HG03135 (cell line): ENCODE data around the gene FAM228A.

ENCODE experiments used
- ATAC-seq: cut with Tn5 transposase; IDR thresholded peaks from one replicate; pipeline ENCODE4 v1.9.1; 2021; ENCODE audit warnings: mild to moderate bottlenecking, moderate library complexity; ENCODE audit not compliant: unreplicated experiment

Gene FAM228A

DNA sequence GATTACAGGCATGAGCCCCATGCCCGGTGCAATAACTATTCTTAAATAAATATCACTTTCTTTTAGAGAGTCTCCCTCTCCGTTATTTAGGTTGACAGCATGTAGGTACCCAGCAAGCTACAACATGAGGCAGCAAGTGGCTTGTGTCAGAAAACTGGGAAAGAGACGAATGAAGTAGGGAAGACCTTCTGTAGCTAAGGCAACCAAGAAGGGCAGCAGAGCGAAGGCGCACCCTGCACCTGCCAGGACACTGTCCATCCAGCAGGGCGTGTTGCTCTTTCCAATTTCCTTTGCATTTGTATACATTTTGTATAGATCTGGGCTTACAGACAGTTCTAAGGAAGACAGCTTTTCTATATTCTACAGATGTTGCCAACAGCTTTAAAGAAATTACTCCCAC, 48.1 kb downstream of the FAM228A start:
- no peak for ATAC-seq

DNA sequence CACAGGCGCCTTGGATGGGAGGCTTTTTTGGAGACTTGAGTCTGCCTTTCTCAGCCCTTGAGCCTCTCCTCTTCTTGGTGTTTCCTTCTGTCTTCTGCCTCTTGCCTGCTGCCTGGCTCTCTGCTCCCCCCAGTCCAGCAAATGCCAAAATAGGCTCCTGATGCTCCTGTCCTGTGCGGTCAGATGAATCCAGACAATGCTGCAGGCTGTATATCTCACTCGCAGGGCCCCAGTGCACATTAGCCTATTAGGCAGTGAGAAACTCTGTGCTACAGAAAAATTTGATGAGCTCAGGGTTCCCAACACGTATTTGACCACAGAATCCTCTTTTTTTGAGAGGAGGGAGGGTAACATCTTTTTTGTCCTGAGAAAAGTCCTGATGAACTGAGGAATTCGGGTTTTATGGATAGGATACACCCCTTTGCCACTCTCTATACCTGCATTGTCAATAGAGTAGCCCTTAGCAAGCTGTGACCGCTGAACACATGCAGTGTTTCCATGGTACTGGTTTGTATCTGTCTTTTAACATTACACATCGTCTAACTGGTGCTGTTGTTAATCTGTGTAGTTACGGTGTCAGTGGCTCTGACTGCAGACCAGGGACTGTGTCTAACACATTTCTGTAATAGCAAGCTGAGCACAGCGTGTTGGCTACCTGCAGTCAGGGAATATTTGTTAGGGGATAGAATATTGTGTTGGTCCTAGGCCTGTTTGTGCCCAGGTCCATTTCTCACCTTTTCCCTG, 50.8 kb downstream of the FAM228A start:
- ATAC-seq, result no peak

DNA sequence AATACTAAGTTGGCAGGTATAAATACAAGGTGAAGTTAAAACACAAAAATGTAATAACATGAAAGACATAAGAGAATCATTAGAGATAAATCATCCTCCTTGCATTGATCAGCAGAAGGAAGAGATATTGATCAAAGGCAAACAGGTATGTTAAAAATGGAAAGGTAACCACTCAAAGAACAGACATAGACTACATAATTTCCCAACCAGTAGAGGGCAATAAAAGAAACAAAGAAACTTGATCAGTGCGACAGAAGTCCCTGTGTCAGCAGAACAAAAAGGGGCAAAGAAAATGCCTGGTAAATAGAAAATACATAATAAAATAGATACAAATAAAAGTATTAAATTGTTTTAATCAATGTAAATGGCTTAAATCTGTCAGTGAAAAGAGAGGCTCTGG, 53.6 kb downstream of the FAM228A start:
- ATAC-seq, result no peak

DNA sequence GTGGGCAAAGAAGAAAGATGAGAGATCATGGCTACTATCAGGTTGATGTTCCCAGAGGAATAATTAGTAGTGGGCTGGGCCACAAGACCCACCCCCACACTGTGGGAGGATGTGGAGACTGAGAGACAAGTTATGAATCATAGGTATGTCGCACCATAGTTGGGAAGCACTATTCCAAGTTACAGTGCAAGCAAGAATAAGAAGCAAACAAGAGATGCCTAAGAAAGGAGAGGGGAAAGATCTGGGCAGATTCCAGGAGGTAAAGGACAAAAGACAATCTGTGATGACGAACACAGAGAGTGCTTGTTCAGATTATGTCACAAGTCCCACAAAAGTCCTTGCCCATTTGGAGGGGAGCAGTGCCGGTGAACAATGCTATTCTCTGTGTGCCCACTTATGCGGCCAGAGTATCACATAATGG, 56.6 kb downstream of the FAM228A start:
- ATAC-seq, result no peak

GRCh38 chr2:24233321-24233720, 58.5 kb downstream of the FAM228A start:
- no peak for ATAC-seq

DNA sequence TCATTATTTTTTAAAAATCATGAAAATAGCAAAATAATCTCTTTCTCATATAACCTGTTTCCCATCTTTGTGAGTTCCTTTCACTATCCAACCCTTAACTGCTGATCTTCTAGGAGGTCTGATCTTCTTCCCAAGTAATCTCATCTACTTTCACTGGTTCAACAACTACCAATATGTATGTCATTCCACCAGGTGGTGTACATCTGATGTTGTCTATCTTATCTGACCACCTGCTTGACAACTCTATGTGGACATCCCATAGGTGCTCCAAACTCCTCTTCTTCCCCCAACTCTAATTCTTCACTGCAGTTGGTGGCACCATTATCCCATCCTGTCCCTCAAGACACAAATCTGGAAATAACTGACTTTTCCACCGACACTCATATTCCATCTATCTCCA, 62.5 kb downstream of the FAM228A start:
- no peak for ATAC-seq

DNA sequence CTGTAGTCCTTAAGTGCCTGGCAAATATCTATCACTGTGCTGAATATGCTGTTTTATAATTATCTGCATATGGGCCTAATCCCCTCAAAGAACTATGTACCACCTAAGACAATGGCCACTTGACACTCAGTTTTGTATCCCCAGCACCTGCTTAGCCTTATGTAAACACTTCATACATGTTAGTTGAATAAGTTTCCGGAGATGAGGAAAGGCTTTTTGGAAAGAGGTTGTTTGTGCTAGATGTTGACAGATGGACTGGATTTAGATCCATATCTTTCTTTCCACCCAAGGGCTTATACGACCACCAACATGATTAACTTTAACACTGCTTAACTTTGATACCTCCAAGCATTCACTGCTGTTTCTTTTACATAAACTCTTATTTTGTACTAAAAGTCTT, 63.3 kb downstream of the FAM228A start:
- ATAC-seq, result no peak

DNA sequence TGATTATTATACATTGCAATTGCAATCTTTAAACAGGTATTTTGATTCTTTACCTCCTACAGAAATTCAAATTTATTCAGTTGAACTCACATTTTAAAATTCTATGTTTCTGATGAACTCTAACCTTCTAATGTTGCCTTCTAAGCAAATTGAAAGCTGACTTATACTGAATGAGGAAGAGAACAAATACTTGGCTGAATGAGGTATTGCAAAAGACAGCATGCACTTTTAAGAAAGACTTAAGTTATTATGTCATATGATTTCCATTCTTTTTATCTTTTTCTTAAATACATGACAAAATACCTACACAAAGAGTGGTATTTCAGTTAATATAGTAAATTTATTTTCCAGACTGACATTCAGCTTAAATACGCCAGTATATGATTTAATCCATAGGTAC, 64.7 kb downstream of the FAM228A start:
- no peak for ATAC-seq
